Bronchial epithelial cell (primary cell): ENCODE results near the gene PKHD1. TPM values are rescaled to one million over a fixed set of nuclear protein-coding genes. Genes with fewer than 3 reads are reported as not detected.
A peak's percentile ranks its signal among the peaks of the same experiment; 100 is the strongest.

Experiments used
- DNase-seq: peaks from one replicate; pipeline ENCODE4 v3.0.0-alpha.2; 2010; ENCODE audit warnings: low read depth
- FAIRE-seq: peaks from 2 replicates; lab custom pipeline; 2011; peaks lifted over from hg19 to GRCh38; lab: Jason Lieb, UNC
- H3K27me3 ChIP-seq: 2 replicates; pipeline ENCODE4 v1.5.1; 2011; ENCODE audit warnings: low read length; ENCODE audit not compliant: control insufficient read depth, insufficient read depth
- H3K36me3 ChIP-seq: 2 replicates; pipeline ENCODE4 v1.5.1; 2011; ENCODE audit warnings: low read length; ENCODE audit not compliant: control insufficient read depth, insufficient read depth
- H3K4me3 ChIP-seq: 2 replicates; pipeline ENCODE4 v1.5.1; 2011; ENCODE audit warnings: mild to moderate bottlenecking, low read depth, low read length, control low read depth
- total RNA-seq: library from RNA; depleted of rRNA; stranded (reverse); fragments of >200 nt; gene quantifications from 2 replicates; pipeline ENCODE4 v1.2.1, GENCODE V29; 2014
- TF ChIP-seq, protein P1 (sequence below): IDR thresholded peaks from 2 replicates; pipeline ENCODE4 v1.5.1; 2011; ENCODE audit warnings: mild to moderate bottlenecking, moderate library complexity, low read length, control low read depth, inconsistent platforms; ENCODE audit not compliant: insufficient read depth, severe bottlenecking

The PKHD1 gene
- total RNA-seq, 1 donor from 2014 or later, result not detected

DNA sequence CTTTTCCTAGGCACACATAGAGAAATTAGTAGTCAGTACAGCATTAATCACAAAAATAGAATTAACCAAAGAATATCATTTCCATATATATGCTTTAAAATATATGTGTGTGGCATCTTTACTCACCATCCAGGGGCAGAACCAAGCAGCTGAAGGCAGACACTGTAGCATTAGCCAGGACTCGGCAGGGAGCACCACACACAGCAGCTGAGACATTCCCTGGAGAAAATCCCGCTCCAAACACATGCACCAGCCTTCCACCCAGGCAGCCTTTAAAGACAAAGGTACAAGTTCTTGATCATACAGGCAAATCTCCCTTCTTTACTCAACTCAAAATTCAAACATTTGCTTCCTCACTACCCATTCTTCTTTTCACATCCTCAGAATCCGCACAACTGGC, 64.7 kb downstream of the PKHD1 start:
- FAIRE-seq, result no peak
- no peaks in the 10 kb centered on the region for H3K27me3 ChIP-seq
- TF ChIP-seq, protein P1, sequence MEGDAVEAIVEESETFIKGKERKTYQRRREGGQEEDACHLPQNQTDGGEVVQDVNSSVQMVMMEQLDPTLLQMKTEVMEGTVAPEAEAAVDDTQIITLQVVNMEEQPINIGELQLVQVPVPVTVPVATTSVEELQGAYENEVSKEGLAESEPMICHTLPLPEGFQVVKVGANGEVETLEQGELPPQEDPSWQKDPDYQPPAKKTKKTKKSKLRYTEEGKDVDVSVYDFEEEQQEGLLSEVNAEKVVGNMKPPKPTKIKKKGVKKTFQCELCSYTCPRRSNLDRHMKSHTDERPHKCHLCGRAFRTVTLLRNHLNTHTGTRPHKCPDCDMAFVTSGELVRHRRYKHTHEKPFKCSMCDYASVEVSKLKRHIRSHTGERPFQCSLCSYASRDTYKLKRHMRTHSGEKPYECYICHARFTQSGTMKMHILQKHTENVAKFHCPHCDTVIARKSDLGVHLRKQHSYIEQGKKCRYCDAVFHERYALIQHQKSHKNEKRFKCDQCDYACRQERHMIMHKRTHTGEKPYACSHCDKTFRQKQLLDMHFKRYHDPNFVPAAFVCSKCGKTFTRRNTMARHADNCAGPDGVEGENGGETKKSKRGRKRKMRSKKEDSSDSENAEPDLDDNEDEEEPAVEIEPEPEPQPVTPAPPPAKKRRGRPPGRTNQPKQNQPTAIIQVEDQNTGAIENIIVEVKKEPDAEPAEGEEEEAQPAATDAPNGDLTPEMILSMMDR, result no peak
- no peak overlapping the region for H3K4me3 ChIP-seq
- no peak for DNase-seq
- no peaks in the 10 kb centered on the region for H3K36me3 ChIP-seq

DNA sequence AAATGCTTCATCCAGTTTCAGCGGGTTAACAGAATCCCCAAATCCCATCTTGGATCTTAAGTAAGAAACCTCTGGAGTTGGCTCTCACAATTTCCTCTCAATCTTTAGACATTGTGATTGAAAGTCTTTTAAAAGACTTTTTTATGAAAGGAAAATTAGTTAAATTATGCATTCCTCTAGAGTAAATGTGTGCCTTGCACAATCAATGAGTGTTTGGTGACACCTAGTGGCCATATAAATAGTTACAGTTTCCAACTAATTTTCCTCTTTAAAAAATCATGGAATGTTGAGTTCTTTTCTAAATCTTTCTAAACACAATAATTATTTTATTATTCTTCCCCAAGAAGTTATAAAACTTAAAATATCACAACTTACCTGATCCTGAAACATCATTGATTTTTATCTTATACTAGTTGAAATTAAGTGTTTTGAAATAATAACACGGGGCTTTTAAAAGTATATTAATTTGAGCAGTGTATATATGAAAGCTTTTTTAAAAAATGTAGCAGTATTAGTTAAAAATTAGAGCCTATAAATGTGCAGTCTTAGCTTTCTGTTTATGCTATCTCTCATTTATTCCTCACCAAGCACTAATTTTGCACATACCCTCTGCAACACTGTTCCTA, 66.4 kb downstream of the PKHD1 start:
- DNase-seq (peak; percentile 30), FAIRE-seq (no peak)
- Histone ChIP-seq H3K36me3 (no peaks in the 10 kb centered on the region), H3K4me3 (no peak overlapping the region), H3K27me3 (no peaks in the 10 kb centered on the region)
- TF ChIP-seq, protein P1, result peak; percentile 29

DNA sequence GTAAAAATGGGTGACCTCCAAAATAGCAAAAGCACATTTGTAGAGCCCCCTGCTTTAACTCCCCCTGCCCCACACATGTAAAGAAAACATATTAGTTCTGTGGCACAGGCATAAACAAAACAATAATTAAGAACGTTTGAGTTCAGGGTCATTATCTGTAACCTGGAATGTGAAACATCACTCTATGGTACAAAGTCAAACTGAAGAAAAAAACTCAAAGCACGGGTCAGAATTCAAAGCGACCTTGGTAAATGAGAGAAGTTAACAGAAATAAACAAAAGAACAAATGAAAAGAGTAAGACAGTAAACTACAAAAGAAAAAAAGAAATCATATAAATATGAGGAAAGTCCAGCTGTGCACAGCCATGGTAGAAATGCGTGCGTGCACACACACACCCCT, 67.5 kb downstream of the PKHD1 start:
- DNase-seq, result no peak
- TF ChIP-seq, protein P1, result no peak
- no peak for FAIRE-seq
- no peaks in the 10 kb centered on the region for H3K27me3 ChIP-seq
- H3K36me3 ChIP-seq, result no peaks in the 10 kb centered on the region
- H3K4me3 ChIP-seq, result no peak overlapping the region

DNA sequence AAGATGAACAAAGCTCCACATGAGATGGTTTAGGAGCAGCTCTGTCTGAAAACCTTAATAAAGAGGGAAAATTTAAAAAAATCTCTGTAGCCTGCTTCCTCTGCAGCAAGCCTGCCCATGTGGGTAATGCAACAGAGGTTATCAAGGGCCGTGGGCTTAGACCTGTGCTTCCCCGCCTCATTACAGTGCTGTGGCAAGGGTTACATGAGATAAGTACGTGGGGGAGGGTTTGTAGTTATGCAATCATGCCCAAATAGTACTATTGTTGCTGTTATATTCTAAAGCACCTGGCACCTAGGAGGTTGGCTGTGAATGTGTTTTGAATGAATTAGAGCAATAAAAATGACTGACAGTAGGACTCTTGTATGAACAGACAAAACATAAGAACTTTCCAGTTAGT, 68.3 kb downstream of the PKHD1 start:
- Histone ChIP-seq H3K4me3 (no peak overlapping the region), H3K36me3 (no peaks in the 10 kb centered on the region), H3K27me3 (no peaks in the 10 kb centered on the region)
- no peak for FAIRE-seq
- TF ChIP-seq, protein P1, result no peak
- DNase-seq, result no peak

DNA sequence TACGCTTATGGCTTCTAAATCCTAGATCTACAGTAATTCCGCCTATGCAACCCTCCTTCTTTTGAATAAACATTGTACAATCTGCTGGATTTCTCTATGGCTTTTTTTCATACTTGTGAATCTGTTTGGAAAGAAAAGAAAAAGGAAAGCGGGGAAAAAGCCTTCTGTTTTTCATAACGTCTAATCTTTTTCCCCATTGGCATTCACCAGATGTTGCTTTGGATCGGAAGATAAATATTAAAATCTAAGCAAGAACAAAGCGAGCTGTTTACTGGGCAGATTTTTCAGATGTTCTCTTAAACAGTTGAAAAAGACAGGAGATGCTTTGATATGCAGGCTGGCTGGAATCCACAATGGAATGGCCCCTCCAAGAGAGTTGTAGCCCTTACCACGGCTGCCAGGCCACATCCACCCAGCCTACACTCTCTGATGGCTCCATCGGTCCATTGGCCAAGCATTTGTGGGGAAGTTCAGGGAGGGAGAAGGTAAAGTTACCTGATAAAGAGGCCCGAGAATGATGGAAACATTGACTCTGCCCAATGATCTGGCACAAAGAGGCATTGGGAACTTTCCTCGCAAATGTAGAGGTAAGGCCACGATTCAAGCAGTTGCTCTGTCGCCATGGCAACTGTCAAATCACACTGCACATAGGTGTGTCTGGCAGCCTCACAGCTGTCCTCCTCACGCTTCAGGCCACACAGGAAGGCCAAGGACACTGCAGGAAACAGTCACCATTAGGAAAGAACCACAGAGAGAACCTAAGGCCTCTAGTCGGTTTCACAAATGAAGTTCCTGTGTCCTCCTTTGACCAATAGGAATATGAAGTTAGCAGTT, 70.3 kb downstream of the PKHD1 start:
- TF ChIP-seq, protein P1, result no peak
- H3K27me3 ChIP-seq, result no peaks in the 10 kb centered on the region
- FAIRE-seq (no peak), DNase-seq (no peak)
- H3K36me3 ChIP-seq, result no peaks in the 10 kb centered on the region
- no peak overlapping the region for H3K4me3 ChIP-seq
